Parathyroid adenoma (tissue), 2 donors: ENCODE data around the gene PLD6.

Experiments used
- H2AFZ ChIP-seq: fragments of 300-600 bp; sonication (generic); one replicate; pipeline ENCODE4 v1.7.0; 2017; ENCODE audit warnings: antibody characterized with exemption, mild to moderate bottlenecking
- H3K27ac ChIP-seq: fragments of 300-600 bp; sonication (generic); one replicate; pipeline ENCODE4 v1.7.0; 2017
- H3K27me3 ChIP-seq: fragments of 300-600 bp; sonication (generic); one replicate; pipeline ENCODE4 v1.7.0; 2017; ENCODE audit warnings: low read length; ENCODE audit not compliant: control insufficient read depth, insufficient read depth
- H3K36me3 ChIP-seq: fragments of 300-600 bp; sonication (generic); one replicate; pipeline ENCODE4 v1.7.0; 2017; ENCODE audit warnings: low read length; ENCODE audit not compliant: control insufficient read depth, insufficient read depth
- H3K4me1 ChIP-seq: fragments of 300-600 bp; sonication (generic); one replicate; pipeline ENCODE4 v1.7.0; 2017; ENCODE audit warnings: control low read depth
- H3K4me2 ChIP-seq: fragments of 300-600 bp; sonication (generic); one replicate; pipeline ENCODE4 v1.7.0; 2017; ENCODE audit warnings: low read length
- H3K4me3 ChIP-seq: fragments of 300-600 bp; sonication (generic); one replicate; pipeline ENCODE4 v1.7.0; 2017; ENCODE audit warnings: low read depth, low read length
- H3K79me2 ChIP-seq: fragments of 300-600 bp; sonication (generic); one replicate; pipeline ENCODE4 v1.7.0; 2017; ENCODE audit warnings: control low read depth
- H3K9ac ChIP-seq: fragments of 300-600 bp; sonication (generic); one replicate; pipeline ENCODE4 v1.7.0; 2017; ENCODE audit warnings: mild to moderate bottlenecking
- H3K9me3 ChIP-seq: fragments of 300-600 bp; sonication (generic); one replicate; pipeline ENCODE4 v1.7.0; 2017; ENCODE audit warnings: low read length; ENCODE audit not compliant: control insufficient read depth
- TF ChIP-seq, protein P1 (sequence below): fragments of 300-600 bp; sonication (generic); IDR thresholded peaks from one replicate; pipeline ENCODE4 v1.7.0; 2017; ENCODE audit warnings: antibody characterized with exemption, mild to moderate bottlenecking
- donor health status: primary hyperparathyroidism.

The PLD6 gene

DNA sequence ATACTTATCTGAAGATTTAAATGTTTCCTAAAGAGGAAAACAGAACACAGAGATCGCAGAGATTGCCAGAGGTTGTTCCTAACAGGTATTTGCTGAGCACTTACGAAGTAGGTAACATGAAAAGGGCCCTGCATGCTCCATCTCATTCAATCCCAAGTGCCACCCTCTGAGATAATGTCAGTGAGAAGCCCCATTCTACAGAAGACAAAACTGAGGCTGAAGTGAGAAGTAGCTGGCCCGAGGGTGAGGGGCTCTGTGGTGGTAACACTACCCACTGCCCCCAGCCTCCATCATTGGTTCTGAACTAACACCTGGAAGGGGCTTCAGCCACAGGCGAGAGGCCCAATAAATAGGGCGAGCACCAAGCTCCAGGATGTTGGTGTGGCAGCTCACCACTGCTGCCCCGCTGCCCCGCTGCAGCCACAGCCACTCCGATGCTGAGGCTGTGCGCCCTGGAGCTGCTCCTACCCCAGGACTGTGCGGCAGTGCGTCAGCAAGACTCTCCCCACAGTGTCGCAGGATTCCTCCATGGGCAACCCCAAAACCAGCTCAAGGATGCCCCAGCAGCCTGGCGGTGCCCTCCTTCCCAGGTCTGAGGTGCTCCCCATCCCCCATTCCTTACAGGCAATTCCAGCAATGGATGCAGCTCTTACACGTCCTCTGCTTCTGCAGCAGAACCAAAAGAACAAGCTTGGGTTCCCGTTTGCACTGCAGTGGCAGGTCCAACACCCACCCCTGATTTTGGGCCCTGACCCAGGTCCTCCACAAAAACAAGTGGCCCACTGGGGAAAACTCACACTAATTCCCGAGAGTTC lies 20.5 kb upstream of the PLD6 start:
- H3K9me3 ChIP-seq, result no peaks in the 10 kb centered on the region
- H3K4me3 ChIP-seq, result no peak overlapping the region
- H3K9ac ChIP-seq, result no peak overlapping the region
- peaks cover 12% of the 10 kb centered on the region for H3K4me1 ChIP-seq
- no peaks in the 10 kb centered on the region for H3K27me3 ChIP-seq
- H3K27ac ChIP-seq, result no peak overlapping the region
- TF ChIP-seq, protein P1, sequence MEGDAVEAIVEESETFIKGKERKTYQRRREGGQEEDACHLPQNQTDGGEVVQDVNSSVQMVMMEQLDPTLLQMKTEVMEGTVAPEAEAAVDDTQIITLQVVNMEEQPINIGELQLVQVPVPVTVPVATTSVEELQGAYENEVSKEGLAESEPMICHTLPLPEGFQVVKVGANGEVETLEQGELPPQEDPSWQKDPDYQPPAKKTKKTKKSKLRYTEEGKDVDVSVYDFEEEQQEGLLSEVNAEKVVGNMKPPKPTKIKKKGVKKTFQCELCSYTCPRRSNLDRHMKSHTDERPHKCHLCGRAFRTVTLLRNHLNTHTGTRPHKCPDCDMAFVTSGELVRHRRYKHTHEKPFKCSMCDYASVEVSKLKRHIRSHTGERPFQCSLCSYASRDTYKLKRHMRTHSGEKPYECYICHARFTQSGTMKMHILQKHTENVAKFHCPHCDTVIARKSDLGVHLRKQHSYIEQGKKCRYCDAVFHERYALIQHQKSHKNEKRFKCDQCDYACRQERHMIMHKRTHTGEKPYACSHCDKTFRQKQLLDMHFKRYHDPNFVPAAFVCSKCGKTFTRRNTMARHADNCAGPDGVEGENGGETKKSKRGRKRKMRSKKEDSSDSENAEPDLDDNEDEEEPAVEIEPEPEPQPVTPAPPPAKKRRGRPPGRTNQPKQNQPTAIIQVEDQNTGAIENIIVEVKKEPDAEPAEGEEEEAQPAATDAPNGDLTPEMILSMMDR, result no peak
- no peak overlapping the region for H3K4me2 ChIP-seq
- no peaks in the 10 kb centered on the region for H3K79me2 ChIP-seq
- no peaks in the 10 kb centered on the region for H3K36me3 ChIP-seq
- H2AFZ ChIP-seq, result no peak overlapping the region

DNA sequence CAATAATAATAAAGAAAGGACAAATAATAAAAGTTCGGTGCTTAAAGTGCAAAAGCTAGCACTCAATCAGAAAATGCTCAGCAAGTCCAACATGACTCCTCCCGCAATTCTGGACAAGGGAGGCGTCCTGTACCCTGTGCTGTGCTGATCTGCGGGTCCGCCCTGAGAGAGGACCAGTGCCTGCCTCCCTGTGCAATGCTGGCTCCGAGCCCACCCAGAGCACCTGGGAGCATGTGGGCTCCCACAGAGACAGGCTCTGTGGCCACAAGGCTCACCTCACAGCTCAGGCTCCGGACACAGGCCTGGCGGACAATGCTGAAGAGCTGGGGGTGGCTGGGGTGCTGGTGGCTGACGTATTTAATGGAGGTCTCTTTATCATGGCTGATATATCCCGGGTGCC lies 19.8 kb upstream of the PLD6 start:
- H2AFZ ChIP-seq, result no peak overlapping the region
- H3K79me2 ChIP-seq, result no peaks in the 10 kb centered on the region
- H3K4me3 ChIP-seq, result no peak overlapping the region
- H3K36me3 ChIP-seq, result no peaks in the 10 kb centered on the region
- H3K9ac ChIP-seq, result no peak overlapping the region
- no peaks in the 10 kb centered on the region for H3K9me3 ChIP-seq
- H3K4me2 ChIP-seq, result no peak overlapping the region
- TF ChIP-seq, protein P1, result no peak
- H3K27me3 ChIP-seq, result no peaks in the 10 kb centered on the region
- H3K27ac ChIP-seq, result no peak overlapping the region
- peaks cover 12% of the 10 kb centered on the region for H3K4me1 ChIP-seq

DNA sequence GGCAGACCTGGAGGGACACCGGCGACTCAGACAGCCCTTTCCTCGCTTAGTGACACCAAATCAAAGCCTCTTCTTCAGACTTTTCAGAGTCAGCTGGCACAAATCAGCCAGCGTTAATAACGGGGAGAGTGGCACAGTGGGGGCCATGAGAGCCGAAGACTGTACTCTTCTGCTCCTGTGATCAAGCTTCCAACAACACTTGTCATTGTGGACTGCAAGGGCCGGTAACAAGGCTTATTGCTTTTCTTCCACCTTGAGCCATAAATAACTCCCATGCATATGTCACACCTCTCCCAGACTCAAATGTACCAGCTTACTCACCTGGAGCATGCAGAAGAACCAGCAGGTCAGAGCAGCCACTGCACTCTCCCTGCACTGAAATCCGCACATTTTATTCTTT lies 18.0 kb upstream of the PLD6 start:
- H3K9me3 ChIP-seq, result no peaks in the 10 kb centered on the region
- H3K36me3 ChIP-seq, result no peaks in the 10 kb centered on the region
- H3K79me2 ChIP-seq, result no peaks in the 10 kb centered on the region
- H3K27ac ChIP-seq, result no peak overlapping the region
- H2AFZ ChIP-seq, result no peak overlapping the region
- H3K27me3 ChIP-seq, result no peaks in the 10 kb centered on the region
- H3K4me3 ChIP-seq, result no peak overlapping the region
- H3K9ac ChIP-seq, result no peak overlapping the region
- no peak overlapping the region for H3K4me2 ChIP-seq
- H3K4me1 ChIP-seq, result peaks cover 11% of the 10 kb centered on the region
- TF ChIP-seq, protein P1, result no peak

DNA sequence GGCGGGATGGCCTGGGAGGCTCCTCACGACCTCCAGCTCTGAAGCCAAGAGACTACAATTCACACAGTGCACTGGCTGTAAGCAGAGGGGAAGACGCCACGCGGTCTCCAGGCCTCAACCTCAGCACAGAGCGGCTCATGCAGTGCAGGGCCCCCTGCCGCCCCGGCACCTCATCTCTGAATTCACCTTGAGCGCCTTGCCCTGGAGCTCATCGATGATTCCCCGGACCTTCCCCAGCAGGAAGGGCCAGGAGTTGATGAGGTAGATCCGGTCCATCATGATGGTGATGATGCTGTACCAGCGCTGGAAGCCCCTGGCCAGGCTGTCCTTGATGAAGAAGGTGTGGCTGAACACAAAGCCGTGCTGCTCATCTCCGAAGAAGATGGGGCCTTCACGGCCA lies 17.6 kb upstream of the PLD6 start:
- Histone ChIP-seq H3K27ac (no peak overlapping the region), H3K4me1 (peaks cover 7% of the 10 kb centered on the region), H3K4me2 (no peak overlapping the region), H3K9me3 (no peaks in the 10 kb centered on the region), H3K4me3 (no peak overlapping the region), H3K9ac (no peak overlapping the region), H2AFZ (no peak overlapping the region), H3K36me3 (no peaks in the 10 kb centered on the region), H3K79me2 (no peaks in the 10 kb centered on the region), H3K27me3 (no peaks in the 10 kb centered on the region)
- TF ChIP-seq, protein P1, result no peak

DNA sequence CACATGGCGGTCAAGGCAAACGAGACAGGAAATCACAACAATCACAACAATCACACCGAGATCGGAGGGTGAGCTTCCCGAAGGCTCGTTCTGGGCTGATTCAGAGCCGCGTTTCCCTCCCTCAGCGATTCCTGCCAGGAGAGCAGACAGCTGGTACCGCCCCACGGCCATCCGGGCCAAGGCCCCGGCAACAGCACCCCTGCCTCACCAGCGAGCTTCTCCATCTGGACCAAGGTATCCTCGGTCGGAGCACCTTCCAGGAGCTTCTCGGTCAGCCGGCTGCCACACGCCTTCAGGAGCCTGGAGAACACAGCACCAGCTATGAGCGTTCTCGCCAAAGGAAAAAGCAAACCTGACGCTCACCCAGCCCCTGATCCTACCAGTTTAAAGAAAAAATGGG lies 15.2 kb upstream of the PLD6 start:
- H3K36me3 ChIP-seq, result no peaks in the 10 kb centered on the region
- H3K4me3 ChIP-seq, result no peak overlapping the region
- no peak overlapping the region for H2AFZ ChIP-seq
- H3K9me3 ChIP-seq, result no peaks in the 10 kb centered on the region
- no peak overlapping the region for H3K27ac ChIP-seq
- no peaks in the 10 kb centered on the region for H3K79me2 ChIP-seq
- no peaks in the 10 kb centered on the region for H3K27me3 ChIP-seq
- H3K4me1 ChIP-seq, result no peaks in the 10 kb centered on the region
- H3K9ac ChIP-seq, result no peak overlapping the region
- TF ChIP-seq, protein P1, result no peak
- no peak overlapping the region for H3K4me2 ChIP-seq
